ENCODE data around the gene TMCO4.

DNA sequence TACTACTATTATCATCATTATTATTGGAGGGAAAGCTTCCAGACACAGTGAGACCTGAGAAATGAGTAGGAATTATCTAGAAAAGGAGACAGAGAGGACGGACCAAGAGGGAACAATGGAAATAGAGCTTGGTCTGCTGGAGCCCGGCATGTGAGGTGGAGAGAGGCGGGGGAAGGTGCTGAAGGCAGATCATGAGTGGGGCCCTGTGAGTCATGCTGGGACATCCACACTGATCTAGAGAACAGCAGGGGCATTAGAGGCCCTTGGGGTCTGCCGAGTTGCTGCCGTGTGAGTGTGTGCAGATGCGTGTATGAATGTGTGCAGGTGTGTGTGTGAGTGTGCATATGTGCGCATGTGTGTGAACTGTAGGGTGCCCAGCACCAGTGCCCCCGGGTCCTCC lies 65.7 kb downstream of the TMCO4 start:
- TF ChIP-seq EZH2 (IDR thresholded peaks at IDR 0.05; ENCODE audit: borderline replicate concordance, low read length) = no peak
- TF ChIP-seq, protein P1, sequence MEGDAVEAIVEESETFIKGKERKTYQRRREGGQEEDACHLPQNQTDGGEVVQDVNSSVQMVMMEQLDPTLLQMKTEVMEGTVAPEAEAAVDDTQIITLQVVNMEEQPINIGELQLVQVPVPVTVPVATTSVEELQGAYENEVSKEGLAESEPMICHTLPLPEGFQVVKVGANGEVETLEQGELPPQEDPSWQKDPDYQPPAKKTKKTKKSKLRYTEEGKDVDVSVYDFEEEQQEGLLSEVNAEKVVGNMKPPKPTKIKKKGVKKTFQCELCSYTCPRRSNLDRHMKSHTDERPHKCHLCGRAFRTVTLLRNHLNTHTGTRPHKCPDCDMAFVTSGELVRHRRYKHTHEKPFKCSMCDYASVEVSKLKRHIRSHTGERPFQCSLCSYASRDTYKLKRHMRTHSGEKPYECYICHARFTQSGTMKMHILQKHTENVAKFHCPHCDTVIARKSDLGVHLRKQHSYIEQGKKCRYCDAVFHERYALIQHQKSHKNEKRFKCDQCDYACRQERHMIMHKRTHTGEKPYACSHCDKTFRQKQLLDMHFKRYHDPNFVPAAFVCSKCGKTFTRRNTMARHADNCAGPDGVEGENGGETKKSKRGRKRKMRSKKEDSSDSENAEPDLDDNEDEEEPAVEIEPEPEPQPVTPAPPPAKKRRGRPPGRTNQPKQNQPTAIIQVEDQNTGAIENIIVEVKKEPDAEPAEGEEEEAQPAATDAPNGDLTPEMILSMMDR (IDR thresholded peaks at IDR 0.05; ENCODE audit: low read length) = no peak
